ENCODE measurements around the gene GMDS.

GRCh38 chr6:1963596-1963995 lies 281.8 kb downstream of the GMDS start:
- TF ChIP-seq CTCF (conservative IDR thresholded peaks at IDR 0.05 in 1 of 2, IDR thresholded peaks at IDR 0.05 in 1 of 2; ENCODE audit: low read depth in 1 of 2, low read length in 2 of 2), result no peak
- no peak for TF ChIP-seq EZH2 (IDR thresholded peaks at IDR 0.05; ENCODE audit: low read length, missing control alignments)

All from fibroblast of lung (primary cell).